ENCODE measurements around the gene NUMBL.
"Not testable (repeated sequence)": the region's sequence is repeated elsewhere in the genome, so short reads cannot be mapped to it uniquely, and the experiment has no call there.

DNA sequence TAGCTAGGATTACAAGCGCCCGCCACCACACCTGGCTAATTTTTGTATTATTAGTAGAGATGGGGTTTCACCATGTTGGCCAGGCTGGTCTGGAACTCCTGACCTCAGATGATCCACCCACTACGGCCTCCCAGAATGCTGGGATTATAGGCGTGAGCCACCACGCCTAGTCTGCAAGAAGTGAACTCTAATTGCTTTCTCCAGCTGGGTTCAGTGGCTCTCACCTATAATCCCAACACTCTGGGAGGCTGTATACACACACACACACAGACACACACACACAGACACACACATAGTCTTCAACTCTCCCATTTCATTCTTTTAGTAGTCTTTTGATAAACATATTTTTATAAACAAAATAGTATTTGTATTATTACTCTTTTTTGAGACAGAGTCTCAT is 39.6 kb upstream of the NUMBL start:
- TF ChIP-seq, protein P1, sequence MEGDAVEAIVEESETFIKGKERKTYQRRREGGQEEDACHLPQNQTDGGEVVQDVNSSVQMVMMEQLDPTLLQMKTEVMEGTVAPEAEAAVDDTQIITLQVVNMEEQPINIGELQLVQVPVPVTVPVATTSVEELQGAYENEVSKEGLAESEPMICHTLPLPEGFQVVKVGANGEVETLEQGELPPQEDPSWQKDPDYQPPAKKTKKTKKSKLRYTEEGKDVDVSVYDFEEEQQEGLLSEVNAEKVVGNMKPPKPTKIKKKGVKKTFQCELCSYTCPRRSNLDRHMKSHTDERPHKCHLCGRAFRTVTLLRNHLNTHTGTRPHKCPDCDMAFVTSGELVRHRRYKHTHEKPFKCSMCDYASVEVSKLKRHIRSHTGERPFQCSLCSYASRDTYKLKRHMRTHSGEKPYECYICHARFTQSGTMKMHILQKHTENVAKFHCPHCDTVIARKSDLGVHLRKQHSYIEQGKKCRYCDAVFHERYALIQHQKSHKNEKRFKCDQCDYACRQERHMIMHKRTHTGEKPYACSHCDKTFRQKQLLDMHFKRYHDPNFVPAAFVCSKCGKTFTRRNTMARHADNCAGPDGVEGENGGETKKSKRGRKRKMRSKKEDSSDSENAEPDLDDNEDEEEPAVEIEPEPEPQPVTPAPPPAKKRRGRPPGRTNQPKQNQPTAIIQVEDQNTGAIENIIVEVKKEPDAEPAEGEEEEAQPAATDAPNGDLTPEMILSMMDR (IDR thresholded peaks at IDR 0.05), result not testable (repeated sequence)
- not testable (repeated sequence) for TF ChIP-seq EZH2phosphoT487, EZH2 (IDR thresholded peaks at IDR 0.05)
